Mucosa of stomach (tissue), 1 donor: ENCODE results near the gene SKA3.
A peak's percentile ranks its signal among the peaks of the same experiment; 100 is the strongest.
"Not testable (repeated sequence)": the region's sequence is repeated elsewhere in the genome, so short reads cannot be mapped to it uniquely, and the experiment has no call there.

Experiments used
- H3K27me3 ChIP-seq: one replicate; pipeline ENCODE4 v1.7.0; 2013; ENCODE audit warnings: mild to moderate bottlenecking, low read length; ENCODE audit not compliant: control insufficient read depth, insufficient read depth
- H3K36me3 ChIP-seq: one replicate; pipeline ENCODE4 v1.7.0; 2013; ENCODE audit warnings: low read length; ENCODE audit not compliant: control insufficient read depth, insufficient read depth
- H3K4me1 ChIP-seq: one replicate; pipeline ENCODE4 v1.7.0; 2013; ENCODE audit warnings: mild to moderate bottlenecking, low read length; ENCODE audit not compliant: control insufficient read depth, insufficient read depth
- H3K4me3 ChIP-seq: one replicate; pipeline ENCODE4 v1.7.0; 2013; ENCODE audit warnings: low read length
- H3K9ac ChIP-seq: one replicate; pipeline ENCODE4 v1.7.0; 2013; ENCODE audit warnings: mild to moderate bottlenecking, low read length, moderate library complexity
- H3K9me3 ChIP-seq: one replicate; pipeline ENCODE4 v1.7.0; 2013; ENCODE audit warnings: mild to moderate bottlenecking, low read length, moderate library complexity; ENCODE audit not compliant: control insufficient read depth
- donor health status: Pancreatic carcinoma.

SKA3 gene

DNA sequence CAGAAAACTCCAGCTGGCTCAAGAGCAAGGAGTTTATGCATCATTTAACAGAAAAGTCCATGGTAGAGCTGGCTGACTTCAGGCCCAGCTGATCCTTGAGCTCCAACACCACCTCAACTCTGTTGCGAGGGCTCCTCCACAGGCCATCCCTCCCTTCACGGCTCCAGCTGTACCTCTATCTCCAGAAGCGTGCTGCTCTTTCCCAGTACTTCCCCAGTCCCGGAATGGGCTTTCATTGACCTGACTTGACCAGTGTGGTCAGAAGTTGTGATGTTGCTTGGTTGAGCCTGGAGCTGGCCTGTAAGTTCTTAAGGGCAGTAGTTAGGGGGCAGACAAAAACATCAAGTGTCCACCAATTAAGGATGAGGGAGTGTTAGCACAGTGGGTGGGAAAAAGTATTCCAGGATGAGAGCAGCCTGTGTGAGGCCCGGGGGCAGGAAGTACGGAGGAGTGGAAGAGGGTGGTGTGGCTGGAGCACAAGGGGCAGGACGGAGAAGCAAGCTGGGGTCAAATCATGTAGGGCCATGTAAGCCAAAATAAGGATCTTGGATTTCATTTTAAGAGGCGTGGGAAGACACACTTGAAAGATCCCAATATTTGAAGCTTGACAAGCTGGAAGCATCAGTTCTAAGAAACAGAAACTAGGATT, 24.0 kb downstream of the SKA3 start:
- Histone ChIP-seq H3K4me1 (no peaks in the 10 kb centered on the region), H3K27me3 (no peaks in the 10 kb centered on the region), H3K36me3 (no peaks in the 10 kb centered on the region), H3K9ac (no peak overlapping the region), H3K9me3 (no peaks in the 10 kb centered on the region), H3K4me3 (no peak overlapping the region)

GRCh38 chr13:21150013-21150412, 26.3 kb downstream of the SKA3 start:
- no peaks in the 10 kb centered on the region for H3K9me3 ChIP-seq
- H3K27me3 ChIP-seq = no peaks in the 10 kb centered on the region
- no peaks in the 10 kb centered on the region for H3K4me1 ChIP-seq
- H3K36me3 ChIP-seq = no peaks in the 10 kb centered on the region
- no peak overlapping the region for H3K4me3 ChIP-seq
- H3K9ac ChIP-seq = no peak overlapping the region

DNA sequence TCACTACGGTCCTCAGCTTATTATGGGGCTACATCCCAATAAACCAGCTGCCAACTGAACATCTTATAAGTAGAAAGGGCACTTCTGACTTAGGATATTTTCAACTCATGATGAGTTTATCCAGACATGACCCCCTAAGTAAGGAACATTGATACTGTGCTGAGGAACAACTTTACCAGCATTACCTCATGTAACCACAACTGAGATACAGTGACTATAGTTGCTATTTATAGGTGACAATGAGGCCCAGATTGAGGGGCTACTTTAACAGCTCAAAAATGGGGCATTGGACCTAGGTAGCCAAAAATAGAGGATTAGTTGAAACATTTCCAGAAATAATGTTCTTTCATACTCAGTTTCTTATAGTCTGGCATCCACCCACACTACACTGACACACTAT, 26.8 kb downstream of the SKA3 start:
- Histone ChIP-seq H3K4me1 (no peaks in the 10 kb centered on the region), H3K4me3 (no peak overlapping the region), H3K9me3 (no peaks in the 10 kb centered on the region), H3K9ac (no peak overlapping the region), H3K36me3 (no peaks in the 10 kb centered on the region), H3K27me3 (no peaks in the 10 kb centered on the region)

DNA sequence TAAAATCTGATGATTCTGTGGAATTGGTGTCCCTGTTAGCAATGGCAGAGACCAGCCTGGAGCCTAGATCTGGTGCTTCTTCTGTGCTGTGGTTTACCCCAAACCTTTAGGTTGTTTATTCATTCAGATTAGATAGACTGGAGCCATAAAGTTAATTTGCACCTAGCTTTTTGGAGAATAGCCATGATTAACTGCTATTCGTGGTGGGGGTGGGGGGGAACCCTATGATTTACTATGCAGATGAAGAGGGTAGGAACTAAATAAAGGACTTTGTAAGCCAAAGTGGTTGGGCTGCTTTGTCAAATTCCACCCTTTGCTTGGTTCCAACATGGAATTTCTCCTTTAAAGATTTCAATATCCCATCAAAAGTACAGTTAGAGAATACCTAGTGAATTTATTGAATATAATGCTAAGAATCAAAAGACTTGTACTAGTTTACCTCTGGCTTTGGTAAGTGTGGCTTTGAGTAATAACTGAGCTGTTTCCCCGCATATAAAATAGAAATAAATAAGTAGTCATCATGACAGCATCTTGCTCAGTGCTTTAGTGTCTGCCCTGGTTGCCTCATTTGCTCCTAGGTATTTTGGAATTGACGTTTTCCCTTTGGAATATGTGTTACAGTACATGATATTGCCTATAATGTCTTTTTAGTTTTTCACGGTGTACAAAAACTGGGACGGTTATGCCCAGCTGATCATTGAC, 27.6 kb downstream of the SKA3 start:
- no peak overlapping the region for H3K9ac ChIP-seq
- no peak overlapping the region for H3K4me3 ChIP-seq
- no peaks in the 10 kb centered on the region for H3K4me1 ChIP-seq
- no peaks in the 10 kb centered on the region for H3K27me3 ChIP-seq
- no peaks in the 10 kb centered on the region for H3K36me3 ChIP-seq
- H3K9me3 ChIP-seq = no peaks in the 10 kb centered on the region

- Histone ChIP-seq H3K9ac (no peak overlapping the region), H3K9me3 (no peaks in the 10 kb centered on the region), H3K36me3 (no peaks in the 10 kb centered on the region), H3K4me3 (no peak overlapping the region), H3K4me1 (peaks cover 6% of the 10 kb centered on the region), H3K27me3 (no peaks in the 10 kb centered on the region)
Measured at GRCh38 chr13:21147827-21148226, 28.5 kb downstream of the SKA3 start.

DNA sequence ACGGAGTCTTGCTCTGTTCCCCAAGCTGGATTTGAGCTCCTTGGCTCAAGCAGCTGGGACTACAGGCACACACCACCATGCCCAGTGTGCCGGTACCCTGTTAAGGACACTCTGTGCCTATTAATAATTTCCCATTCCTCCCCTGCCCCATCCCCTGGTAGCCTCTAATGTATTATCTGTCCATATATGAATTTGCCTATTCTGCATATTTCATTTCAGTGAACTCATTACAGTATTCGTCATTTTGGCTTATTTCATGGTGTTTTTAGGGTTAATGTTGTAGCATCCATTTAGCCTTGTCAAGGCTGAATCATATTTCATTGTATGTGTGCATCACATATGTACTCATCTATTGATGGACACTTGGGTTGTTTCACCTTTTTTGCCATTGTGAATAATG, 33.6 kb downstream of the SKA3 start:
- H3K9me3 ChIP-seq = no peaks in the 10 kb centered on the region
- no peaks in the 10 kb centered on the region for H3K27me3 ChIP-seq
- no peaks in the 10 kb centered on the region for H3K36me3 ChIP-seq
- no peak overlapping the region for H3K9ac ChIP-seq
- peaks cover 14% of the 10 kb centered on the region for H3K4me1 ChIP-seq
- H3K4me3 ChIP-seq = no peak overlapping the region

- peaks cover 14% of the 10 kb centered on the region for H3K4me1 ChIP-seq
- H3K9me3 ChIP-seq = no peaks in the 10 kb centered on the region
- no peaks in the 10 kb centered on the region for H3K36me3 ChIP-seq
- H3K27me3 ChIP-seq = no peaks in the 10 kb centered on the region
- H3K4me3 ChIP-seq = peak overlapping the region; percentile 23
- peak overlapping the region; percentile 91 for H3K9ac ChIP-seq
Measured at GRCh38 chr13:21139374-21139773, 37.0 kb downstream of the SKA3 start.

DNA sequence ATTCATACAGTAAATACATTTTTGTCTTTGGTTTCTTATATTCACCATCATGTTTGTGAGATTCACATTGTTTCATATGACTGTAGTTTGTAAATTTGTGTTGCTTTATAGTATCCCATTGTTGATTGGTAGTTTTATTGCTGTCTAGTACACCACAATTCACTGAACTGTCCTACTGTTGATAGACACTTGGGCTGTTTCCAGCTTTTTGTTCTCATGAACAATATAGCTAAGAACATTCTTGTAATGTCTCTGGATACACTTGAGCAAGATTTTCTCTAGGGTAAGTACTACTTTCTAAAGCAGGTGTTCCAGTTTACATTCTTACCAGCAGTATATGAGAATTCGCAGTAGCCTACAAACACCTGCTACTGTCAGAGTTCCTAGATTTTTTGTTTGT, 37.8 kb downstream of the SKA3 start:
- H3K9ac ChIP-seq = no peak overlapping the region
- peaks cover 14% of the 10 kb centered on the region for H3K4me1 ChIP-seq
- H3K27me3 ChIP-seq = no peaks in the 10 kb centered on the region
- no peaks in the 10 kb centered on the region for H3K36me3 ChIP-seq
- no peaks in the 10 kb centered on the region for H3K9me3 ChIP-seq
- H3K4me3 ChIP-seq = no peak overlapping the region

DNA sequence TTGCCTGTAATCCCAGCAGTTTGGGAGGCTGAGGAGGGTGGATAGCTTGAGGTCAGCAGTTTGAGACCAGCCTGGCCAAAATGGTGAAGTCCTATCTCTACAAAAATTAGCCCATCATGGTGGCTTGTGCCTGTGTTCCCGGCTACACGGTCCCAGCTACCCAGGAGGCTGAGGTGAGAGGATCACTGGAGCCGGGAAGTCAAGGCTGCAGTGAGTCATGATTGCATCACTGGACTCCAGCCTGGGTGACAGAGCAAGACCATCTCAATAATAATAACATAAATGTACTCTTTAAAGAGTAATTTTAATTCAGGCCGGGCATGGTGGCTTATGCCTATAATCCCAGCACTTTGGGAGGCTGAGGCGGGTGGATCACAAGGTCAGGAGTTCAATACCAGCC, 38.7 kb downstream of the SKA3 start:
- H3K27me3 ChIP-seq = no peaks in the 10 kb centered on the region
- H3K9me3 ChIP-seq = no peaks in the 10 kb centered on the region
- no peaks in the 10 kb centered on the region for H3K36me3 ChIP-seq
- no peak overlapping the region for H3K4me3 ChIP-seq
- H3K9ac ChIP-seq = no peak overlapping the region
- peaks cover 7% of the 10 kb centered on the region for H3K4me1 ChIP-seq

DNA sequence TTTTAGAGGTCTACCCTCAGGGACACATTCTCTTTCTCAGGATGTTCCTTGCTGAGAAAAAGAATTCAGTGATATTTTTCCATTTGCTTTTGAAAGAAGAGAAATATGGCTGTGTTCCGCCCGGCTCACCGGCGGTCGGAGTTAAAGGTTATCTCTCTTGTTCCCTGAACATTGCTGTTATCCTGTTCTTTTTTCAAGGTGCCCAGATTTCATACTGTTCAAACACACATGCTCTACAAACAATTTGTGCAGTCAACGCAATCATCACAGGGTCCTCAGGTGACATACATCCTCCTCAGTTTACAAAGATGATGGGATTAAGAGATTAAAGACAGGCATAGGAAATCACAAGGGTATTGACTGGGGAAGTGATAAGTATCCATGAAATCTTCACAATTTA, 40.5 kb downstream of the SKA3 start:
- H3K4me3 ChIP-seq, H3K9ac ChIP-seq: not testable (repeated sequence)

DNA sequence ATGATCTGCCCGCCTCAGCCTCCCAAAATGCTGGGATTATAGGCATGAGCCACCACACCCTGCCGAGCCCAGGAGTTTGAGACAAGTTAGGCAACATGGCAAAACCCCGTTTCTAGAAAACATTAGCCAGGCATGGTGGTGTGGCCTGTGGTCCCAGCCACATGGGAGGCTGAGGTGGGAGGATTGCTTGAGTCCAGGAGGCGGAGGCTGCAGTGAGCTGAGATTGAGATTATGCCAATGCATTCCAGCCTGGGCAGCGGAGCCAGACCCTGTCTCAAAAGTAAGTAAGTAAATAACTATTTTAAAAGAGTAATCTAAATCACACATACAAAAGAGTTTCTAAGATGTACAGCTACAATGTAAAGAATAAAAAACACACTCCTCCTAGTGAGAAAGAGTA, 41.9 kb downstream of the SKA3 start:
- peaks cover 3% of the 10 kb centered on the region for H3K27me3 ChIP-seq
- H3K36me3 ChIP-seq = no peaks in the 10 kb centered on the region
- H3K4me1 ChIP-seq = no peaks in the 10 kb centered on the region
- no peak overlapping the region for H3K9ac ChIP-seq
- H3K4me3 ChIP-seq = no peak overlapping the region
- H3K9me3 ChIP-seq = no peaks in the 10 kb centered on the region

More for the DNA sequence above, 40.5 kb downstream of the SKA3 start:
- not testable (repeated sequence) for H3K9me3 ChIP-seq, H3K4me1 ChIP-seq, H3K27me3 ChIP-seq, H3K36me3 ChIP-seq

DNA sequence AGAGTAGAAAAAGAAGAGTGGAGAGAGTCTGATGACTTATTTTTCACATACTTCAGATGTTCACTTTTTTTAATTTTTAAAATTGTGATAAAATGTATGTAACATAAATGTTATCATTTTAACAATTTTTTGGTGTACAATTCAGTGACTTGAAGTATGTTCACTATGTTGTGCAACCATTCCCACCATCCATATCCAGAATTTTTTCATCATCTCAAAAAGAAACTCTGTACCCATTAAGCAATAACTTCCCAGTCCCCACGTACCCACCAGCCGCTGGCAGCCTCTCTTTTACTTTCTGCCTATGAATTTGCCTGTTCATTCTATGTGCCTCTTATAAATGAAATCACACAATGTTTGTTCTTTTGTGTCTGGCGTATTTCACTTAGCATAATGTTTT, 43.3 kb downstream of the SKA3 start:
- Histone ChIP-seq H3K9ac (no peak overlapping the region), H3K4me1 (no peaks in the 10 kb centered on the region), H3K4me3 (no peak overlapping the region), H3K9me3 (no peaks in the 10 kb centered on the region), H3K36me3 (no peaks in the 10 kb centered on the region), H3K27me3 (peaks cover 3% of the 10 kb centered on the region)
